Stimulated activated CD4-positive, alpha-beta T cell treated with anti-CD3 and anti-CD28 coated beads, Interleukin-15, amount 100 ng/mL, for 1 hour (primary cell): ENCODE measurements around the gene ZFHX3.

Experiments
- DNase-seq, 2 donors: peaks; one replicate each; pipeline ENCODE4 v3.0.0-alpha.2; 2020; ENCODE audit warnings: low read depth in 1 of 2, low spot score in 1 of 2

Gene ZFHX3

DNA sequence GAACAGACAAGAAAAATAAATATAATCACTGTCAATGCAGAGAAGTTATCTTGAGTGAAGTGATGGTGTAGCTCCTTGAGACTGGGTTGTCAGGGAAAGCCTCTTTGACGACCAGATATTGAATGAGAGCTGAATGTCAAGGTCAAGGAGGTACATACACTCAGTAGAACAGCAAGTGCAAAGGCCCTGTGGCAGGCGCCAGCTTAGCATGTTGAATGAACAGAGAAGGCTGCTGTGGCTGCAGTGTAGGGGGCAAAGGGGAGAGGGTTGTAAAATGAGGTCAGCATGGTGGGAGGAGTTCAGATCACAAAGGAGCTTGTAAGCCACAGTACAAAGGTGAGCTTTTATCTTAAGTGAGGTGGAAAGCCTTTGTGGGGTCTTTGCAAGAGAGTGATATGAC is 111.5 kb downstream of the ZFHX3 start:
- no peak for DNase-seq

DNA sequence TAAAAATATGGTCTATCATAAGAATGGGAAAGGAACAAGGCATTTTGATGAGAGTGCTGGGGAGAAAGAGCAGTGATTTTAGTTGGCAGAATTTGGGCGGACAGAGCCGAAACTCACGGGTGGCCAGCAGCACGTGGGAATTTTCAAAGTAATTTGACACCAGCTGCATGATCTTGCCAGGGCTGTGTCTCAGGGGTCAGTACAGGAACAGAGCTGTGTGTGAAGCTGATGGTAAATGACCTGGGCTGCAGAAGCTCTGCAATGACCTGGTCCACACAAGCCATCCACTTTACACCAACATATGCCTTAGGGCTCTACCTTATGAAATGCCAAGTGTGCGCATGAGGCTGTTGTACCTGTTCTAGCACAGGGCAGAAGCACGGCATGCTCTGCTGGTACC is 112.0 kb downstream of the ZFHX3 start:
- no peak for DNase-seq

DNA sequence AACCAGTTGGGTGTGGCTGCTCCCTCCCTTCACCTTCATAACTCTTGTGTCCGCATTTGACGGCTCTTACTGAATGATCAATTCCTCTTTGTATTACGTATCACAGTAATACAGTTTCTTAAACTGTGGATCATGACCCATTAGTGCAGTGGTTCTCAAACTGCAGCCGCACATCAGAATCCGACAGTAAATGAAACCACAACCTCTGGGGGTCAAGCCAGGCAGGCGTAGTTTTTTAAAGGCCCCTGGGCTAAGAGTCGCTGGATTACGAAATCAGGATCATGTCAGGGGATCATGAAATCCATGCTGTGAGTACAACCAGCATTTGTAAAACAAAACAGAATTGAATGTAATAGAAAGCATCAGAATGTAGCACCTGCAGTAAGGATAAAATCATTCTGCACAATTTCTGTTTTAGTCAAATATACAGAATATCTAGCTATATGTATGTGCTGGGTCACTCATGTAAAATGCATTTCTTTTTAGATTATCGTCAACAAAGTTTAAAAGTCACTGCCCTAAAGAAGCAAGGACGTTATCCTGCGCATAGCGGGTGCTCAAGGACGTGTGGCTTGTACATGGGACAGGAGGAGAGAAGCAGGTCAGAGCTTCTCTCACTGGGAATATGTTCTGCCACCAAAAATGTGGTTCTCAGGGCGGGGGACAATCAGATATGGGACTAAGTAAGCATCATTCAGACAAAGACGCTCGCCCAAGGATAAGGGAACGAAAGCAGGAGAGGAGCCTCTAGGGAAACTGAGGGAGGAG is 113.1 kb downstream of the ZFHX3 start:
- no peak for DNase-seq

DNA sequence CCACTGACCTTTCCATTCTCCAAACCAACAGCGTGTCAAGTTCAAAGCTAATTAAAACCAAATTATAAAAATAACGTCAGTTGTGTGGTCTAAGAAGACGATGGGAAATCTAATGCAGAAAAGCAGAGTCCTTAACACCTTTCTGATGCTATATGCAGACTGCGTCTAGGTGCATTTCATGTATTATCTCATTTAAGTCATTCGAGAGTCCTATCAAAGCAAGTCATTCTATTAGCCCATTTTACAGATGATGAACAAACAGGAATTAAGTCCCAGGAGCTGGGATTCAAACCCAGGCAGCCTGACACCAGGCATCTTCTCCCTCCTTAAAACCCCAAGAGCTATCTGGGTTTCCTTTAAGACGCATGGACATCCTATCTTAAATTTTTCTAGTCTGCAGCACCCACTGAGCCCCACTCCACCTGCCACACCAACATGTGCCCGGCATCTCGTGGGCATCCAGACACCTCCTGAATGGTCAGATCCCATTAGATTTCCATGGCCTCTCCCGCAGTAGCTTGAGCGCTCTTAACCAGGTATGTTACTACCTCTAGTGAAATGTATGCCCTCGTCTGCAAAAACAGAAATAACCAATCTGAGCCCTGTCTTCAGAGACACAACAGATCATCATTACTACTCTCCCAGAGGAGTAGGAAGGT is 115.1 kb downstream of the ZFHX3 start:
- no peak for DNase-seq

DNA sequence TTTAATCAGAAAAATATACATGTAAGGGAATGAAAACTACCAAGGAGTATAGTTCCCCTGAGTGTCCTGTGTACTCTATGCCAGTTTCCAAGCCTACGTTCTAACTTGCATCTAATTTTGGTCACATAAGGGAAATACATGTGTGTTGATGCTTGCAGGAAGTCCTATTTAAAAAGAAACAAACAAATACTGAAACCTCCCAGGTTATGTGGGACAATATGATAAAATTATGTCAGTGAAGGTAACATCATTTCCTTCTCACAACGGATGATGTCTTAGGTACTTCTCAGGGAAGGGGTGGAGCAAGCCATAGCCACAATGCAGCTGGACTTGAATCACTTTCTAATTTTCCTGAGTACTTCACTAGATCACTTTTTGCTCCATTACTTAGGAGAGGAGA is 115.9 kb downstream of the ZFHX3 start:
- no peak for DNase-seq

DNA sequence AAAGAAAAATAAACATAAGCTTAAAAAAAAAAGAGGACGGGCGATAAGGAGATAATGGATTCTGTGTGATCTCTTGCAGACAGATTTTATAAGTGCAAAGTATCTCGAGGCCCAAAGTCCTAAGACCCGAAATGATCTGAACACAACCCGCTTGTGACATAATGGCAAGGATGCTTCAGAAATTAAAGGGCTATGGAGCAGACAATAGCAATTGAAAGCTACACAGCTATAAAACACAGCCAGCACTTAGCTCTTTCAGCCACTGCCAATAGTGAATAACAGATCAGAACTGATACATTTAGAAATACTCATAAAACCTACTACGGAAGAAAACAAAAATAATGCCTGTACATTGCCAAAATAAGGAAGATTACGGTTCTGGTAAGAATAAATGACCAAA is 117.5 kb downstream of the ZFHX3 start:
- DNase-seq, result no peak

DNA sequence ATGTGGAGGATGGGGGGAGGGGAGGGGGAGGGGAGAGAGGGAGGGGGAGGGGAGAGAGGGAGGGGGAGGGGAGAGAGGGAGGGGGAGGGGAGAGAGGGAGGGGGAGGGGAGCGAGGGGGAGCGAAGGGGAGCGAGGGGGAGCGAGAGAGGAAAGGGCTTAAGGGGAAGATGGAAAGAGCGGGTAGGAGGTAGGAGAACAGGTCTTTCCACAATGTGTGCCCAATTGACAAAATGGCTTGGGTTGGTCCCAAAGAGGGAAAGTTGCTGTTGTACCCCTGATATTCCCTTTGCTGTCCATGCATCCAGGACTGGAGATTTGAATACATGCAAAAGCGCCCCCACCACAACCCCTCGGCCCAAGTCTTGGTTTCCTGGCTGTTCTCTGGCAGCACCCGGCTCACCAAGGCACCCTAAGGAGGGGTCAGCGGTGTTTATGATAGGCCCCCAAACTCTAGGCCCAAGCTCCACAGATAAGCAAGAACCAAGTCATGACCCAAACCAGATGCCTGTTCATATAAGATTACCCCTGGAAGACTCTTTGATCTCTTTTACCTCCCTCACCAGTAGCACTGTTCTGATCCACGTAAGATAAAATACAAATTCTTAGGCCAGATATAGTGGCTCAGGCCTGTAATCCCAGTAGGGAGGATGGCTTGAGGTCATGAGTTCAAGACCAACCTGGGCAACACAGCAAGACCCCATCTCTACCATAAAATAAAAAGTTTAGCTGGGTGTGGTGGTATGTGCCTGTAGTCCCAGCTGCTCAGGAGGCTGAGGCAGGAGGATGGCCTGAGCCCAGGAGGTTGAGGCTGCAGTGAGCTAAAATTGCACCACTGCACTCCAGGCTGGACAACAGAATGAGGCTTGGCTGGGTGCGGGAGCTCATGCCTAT is 119.6 kb downstream of the ZFHX3 start:
- no peak for DNase-seq

DNA sequence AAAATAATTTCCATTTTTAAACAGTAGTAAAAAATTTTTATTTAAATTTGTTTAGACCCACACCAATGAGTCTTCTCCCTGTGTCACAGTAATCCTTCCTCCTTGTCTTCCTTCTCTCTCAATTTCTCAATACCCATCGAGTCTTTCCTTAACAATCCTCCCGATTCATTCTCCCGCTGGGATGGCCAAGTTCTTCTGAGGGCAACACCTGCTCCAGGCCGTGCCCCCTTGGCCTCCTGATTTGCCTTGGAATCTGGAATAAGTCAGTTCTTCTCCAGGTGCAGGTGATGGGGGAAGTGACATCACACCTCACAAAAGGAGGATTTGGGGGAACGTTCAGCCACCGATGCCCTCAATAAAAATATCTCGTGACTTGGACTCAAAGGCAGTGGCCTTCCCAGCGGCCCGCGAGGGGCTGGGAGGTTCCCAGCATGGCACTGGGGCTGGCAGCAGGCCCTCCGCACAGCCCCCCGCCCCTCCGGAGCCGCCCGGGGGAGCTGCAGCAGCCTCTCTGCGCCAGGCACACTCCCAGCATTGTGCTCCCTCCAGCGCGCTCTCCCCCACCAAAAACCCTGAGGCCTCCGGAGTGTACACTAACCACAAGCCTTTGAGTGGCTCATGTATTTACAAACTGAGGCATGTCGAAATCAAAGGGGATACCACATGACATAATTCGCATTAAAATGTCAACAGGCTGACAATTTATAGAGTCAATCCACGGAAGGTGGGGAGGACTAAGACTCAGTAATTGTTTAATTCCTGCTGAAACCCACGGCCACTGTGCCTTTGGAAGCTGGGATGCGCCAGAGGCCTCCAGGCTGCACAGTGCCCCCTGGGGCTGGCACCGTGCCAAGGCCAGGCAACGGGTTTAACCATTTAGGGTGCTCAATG is 120.5 kb downstream of the ZFHX3 start:
- DNase-seq, result no peak

DNA sequence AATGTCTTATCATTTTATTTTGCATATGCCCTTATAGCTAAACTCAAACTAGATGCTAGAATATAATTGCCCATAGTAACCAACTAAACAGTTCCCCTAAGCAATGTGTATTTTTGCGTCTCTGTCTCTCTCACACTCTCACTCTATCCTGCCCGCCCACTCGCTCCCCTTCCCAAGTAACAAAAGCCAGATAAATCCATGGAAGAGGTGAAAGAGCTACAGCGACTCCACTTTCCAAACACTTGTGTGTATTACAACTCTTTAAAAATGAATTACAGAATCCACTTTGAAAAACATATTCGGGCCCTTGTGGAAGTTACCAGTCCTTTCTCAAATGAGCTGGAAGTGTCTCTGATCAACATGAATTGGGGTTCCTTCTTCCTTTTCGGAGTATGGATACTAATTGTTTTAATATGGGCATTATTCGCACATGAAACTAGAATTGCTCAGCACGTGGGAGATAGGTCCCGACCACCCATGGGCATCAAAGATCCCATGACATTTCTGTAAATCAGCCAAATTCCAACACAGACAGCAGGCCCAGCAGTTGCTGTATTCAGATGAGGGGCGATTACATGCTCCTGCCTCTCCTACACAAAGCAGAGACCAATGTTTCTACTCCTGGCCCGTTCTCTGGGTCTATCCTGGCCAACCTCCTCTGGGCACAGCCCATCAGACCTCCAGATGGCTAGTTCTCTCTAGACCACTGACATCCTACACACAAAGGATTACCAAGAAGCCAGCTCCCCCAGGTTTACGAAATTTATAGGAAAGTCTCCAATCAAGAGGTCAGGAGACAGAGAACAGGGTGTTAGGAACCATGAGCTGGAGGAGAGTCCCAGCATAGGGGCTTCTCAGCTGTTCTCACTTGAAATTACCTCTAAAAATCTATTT is 121.5 kb downstream of the ZFHX3 start:
- DNase-seq, result no peak

DNA sequence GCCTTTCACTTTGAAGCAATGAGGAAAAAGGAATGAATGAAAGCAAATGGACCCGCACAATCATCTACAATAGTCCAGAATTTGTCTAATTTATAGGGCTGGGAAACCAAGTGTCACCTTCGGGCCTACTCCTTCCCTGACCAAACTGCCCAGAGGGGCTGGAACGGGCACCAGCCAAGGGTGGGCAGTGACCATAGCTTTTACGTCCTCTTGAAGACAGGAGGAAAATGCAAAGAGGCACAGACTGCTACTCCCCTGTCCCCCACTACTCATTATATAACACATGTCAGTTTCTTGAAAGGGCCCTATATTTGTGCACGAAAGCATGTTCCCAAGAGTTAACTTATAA is 122.3 kb downstream of the ZFHX3 start:
- no peak for DNase-seq

DNA sequence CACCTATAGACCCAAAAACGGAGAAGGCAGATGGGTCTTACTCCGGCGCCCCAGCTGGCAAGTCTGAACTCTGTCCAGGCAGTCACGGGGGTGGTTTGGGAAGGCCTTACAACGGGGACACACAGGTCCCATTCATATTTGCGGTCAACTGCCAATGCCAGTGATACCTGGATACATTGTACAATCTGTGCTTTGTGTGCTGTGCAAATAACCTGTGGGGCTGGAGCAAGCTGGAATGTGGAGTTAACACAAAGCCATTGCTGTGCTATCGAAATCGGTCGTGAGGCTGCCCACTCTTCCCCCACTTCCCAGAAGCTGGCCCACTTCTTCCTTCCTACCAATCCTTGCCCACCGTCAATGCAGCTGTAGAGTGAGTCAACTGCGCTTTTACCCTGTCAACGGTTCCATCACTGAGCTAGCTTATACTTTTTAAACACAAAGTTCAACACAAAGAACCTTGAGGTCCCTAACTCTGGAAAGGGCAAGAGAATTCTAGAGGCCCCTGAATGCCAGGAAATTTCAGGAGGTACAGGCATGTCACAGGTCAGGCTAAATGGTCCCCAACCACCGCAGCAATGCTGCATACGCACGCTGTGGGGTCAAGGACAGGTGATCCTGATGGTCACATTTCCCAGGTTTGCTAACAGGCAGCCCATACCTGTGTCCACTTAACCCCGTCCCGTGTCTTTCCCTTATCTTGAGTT is 122.8 kb downstream of the ZFHX3 start:
- DNase-seq, result no peak

DNA sequence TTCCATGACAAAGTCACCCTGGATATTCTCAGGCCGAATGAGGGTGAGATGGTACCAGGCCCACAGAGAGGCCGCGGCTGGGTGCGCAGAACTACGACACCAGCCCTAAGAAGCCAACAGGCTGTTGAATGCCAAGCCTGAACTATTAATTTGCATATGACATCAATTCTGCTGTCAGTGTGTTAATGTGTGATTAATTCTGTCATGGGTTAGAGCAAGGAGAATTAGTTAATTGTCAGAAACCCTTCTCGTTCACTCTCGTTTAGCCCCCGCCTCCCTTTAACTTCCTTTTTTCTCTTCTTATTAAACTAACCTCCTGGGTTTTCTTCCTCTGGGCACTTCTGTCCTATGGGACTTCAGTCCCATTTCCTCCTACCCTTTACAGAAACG is 123.4 kb downstream of the ZFHX3 start:
- DNase-seq, result no peak

DNA sequence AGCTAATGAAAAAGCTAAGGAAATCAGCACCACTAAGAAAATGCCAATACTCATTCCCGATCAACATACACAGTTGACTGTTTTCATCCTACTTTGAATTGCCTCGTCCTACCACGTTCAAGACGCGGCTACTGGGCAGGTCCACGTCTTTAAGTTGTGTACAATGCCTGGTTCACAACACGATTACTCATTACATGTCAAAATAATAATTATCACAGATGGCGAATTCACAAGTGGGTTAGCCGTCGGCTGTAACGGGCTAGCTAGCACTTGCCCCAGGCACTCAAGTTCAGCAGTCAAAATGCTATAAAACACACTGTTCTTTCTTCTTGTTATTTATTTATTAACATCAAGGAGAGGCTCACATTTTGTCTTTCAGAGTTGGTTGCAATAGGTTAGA is 124.2 kb downstream of the ZFHX3 start:
- no peak for DNase-seq

DNA sequence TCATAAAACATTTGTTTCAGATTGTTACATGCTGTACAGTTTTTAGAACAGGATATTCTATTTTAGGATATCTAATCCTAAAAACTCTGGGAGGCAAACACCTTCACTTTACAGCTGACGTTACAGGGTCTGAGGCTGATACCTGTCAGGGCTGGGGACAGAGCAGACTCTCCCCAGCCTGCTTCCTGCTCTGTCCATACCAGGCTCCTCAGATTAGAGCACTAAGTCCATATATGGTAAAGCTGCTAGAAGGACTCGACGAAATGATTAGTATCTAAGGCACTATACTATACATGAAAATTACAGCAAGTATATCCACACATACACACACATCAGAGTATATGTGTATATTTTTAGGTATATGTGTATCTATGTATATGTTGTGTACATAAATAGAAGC is 125.2 kb downstream of the ZFHX3 start:
- DNase-seq, result no peak

DNA sequence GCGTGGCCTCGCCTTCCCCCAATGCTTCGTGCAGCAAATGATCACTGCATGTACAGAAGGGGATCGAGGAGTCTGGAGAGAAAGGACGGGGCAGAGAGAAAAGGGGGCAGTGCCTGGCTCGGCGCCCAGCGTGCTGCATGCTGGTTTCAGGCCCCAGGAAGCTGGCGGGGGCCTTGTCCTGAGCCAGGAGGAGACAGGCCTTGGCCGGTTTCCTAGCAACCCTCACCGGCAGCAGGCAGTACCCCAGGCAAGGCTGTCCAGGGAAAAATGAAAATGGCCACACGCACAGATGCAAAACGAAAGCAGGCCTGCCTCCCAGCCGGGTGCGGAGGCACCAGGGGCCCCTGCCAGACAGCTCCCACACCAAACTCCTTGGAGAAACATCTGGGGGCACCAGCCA is 126.3 kb downstream of the ZFHX3 start:
- no peak for DNase-seq

DNA sequence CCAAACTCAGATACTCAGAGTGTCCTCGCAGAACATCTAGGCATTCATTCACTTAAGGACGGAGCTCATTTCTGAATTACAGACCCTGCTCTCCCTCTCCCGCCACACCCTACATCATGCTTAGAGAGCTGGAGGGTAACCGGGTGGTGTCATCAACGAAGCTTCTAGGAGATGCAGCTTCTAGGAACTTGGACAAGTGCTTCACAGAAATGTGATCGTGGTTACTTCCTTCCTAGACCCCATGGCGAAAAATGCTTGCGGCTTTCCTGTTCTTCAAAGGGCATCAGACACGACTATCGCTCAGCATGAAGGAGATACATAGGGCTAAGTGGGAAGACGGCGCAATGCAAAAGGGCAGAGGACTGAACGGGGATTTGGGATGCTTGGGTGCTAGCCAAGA is 126.8 kb downstream of the ZFHX3 start:
- no peak for DNase-seq

DNA sequence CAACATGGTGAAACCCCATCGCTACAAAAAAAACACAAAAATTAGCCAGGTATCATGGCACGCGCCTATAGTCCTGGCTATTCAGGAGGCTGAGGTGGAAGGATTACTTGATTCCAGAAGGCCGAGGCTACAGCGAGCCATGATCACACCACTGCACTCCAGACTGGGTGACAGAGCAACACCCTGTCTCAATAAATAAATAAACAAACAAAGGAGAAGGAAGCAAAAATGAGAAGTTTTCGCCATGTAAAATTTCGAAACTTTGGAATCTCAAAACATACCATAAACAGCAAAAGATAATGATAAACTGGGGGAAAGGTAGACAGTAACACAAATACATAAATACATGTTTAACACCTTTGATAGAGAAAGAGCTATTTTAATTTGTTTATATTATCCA is 130.9 kb downstream of the ZFHX3 start:
- no peak for DNase-seq

DNA sequence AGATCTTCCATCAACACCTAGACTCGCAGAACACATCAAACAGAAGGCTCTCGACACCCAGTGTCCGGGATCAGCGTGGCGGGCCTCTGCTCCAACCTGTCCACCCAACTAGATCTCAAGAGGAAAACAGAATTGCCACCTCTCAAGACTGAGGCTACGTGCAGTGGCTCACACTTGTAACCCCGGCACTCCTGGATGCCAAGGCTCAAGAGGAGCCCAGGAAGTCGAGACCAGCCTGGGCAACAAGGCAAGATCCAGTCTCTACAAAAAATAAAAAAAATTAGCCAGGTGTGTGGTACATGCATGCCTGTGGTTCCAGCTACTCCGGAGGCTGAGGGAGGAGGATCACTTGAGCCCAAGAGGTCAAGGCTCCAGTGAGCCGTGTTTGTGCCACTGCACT is 132.6 kb downstream of the ZFHX3 start:
- DNase-seq, result no peak

DNA sequence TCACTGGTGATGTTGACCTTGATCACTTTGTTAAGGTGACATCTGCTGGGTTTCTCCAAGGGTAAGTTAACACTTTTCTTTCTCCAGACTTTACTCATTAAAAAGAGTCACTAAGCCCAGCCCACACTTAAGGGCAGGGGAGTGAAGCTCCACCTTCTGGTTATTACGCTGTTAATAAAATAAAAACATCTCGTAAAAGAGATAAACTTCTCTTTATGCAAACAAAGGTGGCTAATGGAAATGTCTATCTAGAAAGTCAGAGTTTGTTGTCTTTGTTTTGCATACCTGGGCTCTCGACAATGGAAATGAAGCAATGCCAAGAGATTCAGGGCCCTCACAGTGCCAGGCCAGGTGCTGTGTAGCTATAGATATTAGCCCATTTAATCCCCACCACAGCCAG is 134.4 kb downstream of the ZFHX3 start:
- DNase-seq, result no peak

DNA sequence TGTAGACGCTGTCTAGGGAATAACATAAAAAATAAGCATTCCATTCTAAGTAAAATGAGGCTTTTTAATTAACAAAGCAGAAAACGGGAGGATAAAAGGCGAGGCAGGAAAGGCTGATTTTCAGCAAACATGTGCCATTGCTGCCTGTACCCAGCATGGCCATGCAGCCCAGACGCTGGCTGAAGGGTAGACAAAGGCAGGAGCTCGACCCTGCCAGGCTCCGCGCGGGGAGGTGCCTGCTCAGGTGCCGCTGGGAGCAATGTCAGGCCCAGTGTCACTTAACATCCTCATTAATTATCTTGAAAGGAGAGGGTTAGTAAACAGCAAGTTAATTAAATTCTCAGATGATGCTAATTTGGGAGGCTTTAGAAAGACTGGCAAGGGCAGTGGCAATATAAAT is 136.0 kb downstream of the ZFHX3 start:
- DNase-seq, result no peak
